Heart left ventricle (tissue), 16 donors: Measurements from ENCODE around the gene KRT35. TPM values are rescaled to one million over a fixed set of nuclear protein-coding genes. Genes with fewer than 3 reads are reported as not detected.
A peak's percentile ranks its signal among the peaks of the same experiment; 100 is the strongest.

Experiments used
- ATAC-seq, 4 donors: fragments of 200-7000 bp; cut with Tn5 transposase; one replicate each; pipeline ENCODE4 v1.9.1; 2020 to 2022; ENCODE audit warnings: moderate library complexity in 4 of 4, mild to moderate bottlenecking in 3 of 4, moderate number of reproducible peaks in 1 of 4
- DNase-seq, 5 donors: peaks; one replicate each; pipeline ENCODE4 v3.0.0-alpha.2; 2020
- H3K27ac ChIP-seq, 12 donors: fragments of 200-600 bp; sonication (generic) in 4 of 12; one replicate each; pipeline versions ENCODE4 v1.5.0 to v1.8.0; 2016 to 2022; ENCODE audit warnings: mild to moderate bottlenecking in 2 of 12
- H3K27me3 ChIP-seq, 9 donors: fragments of 200-600 bp; sonication (generic) in 2 of 9; one replicate each; pipeline versions ENCODE4 v1.5.1 to v1.8.0; 2016 to 2022; ENCODE audit warnings: mild to moderate bottlenecking in 3 of 9
- H3K36me3 ChIP-seq, 9 donors: fragments of 200-600 bp; sonication (generic) in 2 of 9; one replicate each; pipeline versions ENCODE4 v1.5.0 to v1.8.0; 2018 to 2022; ENCODE audit warnings: mild to moderate bottlenecking in 2 of 9
- H3K4me1 ChIP-seq, 12 donors: fragments of 200-600 bp; sonication (generic) in 4 of 12; one replicate each; pipeline versions ENCODE4 v1.5.0 to v1.8.0; 2016 to 2022; ENCODE audit warnings: mild to moderate bottlenecking in 3 of 12
- H3K4me3 ChIP-seq, 12 donors: fragments of 200-600 bp; sonication (generic) in 4 of 12; one replicate each; pipeline versions ENCODE4 v1.5.0 to v1.8.0; 2017 to 2022; ENCODE audit warnings: mild to moderate bottlenecking in 9 of 12, moderate library complexity in 4 of 12
- H3K9me3 ChIP-seq, 12 donors: fragments of 200-600 bp; sonication (generic) in 4 of 12; one replicate each; pipeline versions ENCODE4 v1.5.0 to v1.8.0; 2016 to 2022; ENCODE audit warnings: mild to moderate bottlenecking in 1 of 12
- CTCF ChIP-seq, 12 donors: fragments of 200-600 bp; sonication (generic) in 4 of 12; IDR thresholded peaks; one replicate each; pipeline versions ENCODE4 v1.5.0 to v1.8.0; 2018 to 2022; ENCODE audit warnings: antibody characterized with exemption in 12 of 12, mild to moderate bottlenecking in 5 of 12
- POLR2A ChIP-seq, 2 donors: fragments of 450-650 bp; IDR thresholded peaks; one replicate each; pipeline ENCODE4 v1.6.1; 2017; ENCODE audit warnings: antibody characterized with exemption in 2 of 2, mild to moderate bottlenecking in 2 of 2, moderate library complexity in 2 of 2
- WGBS, 4 donors: extraction: QIAGEN DNeasy Blood & Tissue Kit in 2 of 4; methylation state at CpG; one replicate each; pipeline versions ENCODE4 v1.1.5 to v1.1.7; 2013 to 2018; 5-methylcytosine and 5-hydroxymethylcytosine counted together
- intact Hi-C, 10 donors: fragments of 100-400 bp; cut with DNase I; formaldehyde crosslinking; loops; one replicate each; pipeline versions ENCODE4 v1.11.1 to v1.14.2; 2022
- polyA plus RNA-seq, 2 donors: library from polyadenylated mRNA; stranded (reverse); fragments of 200-250 nt; gene quantifications; one replicate each; pipeline ENCODE4 v1.2.3, GENCODE V29; 2013
- total RNA-seq, 9 donors: library from RNA; depleted of rRNA in 2 of 9; stranded (reverse); fragments of >200 nt in 2 of 9; fragmentation: NEBNext Ultra II Directional in 3 of 9; extraction: Animal tissue kit (Norgen Biotek cat#: 25700) in 3 of 9; gene quantifications; one replicate each; pipeline versions ENCODE4 v1.1.0 to v1.2.4, GENCODE V29; 2016 to 2023
- donor health status: ischemic (EF 13 %, LVEDD 7.1; RV severe dilation, severe dysfunction).
- donor health status: healthy with polysubstance abuse.
- donor health status: DM: no; HTN: yes; CAD: no.
- donor health status: DM: no; HTN: no; CAD: no.
- donor health status: ischemic (EF 25% LVEDD 6.9; RV normal size, moderate dysfunction).
- donor health status: ischemic (EF 25% LVEDD 5.7; RV mildly dilated, moderate dysfunction).
- donor health status: healthy.
- donor health status: DM: yes; HTN: yes; CAD: no.
- donor health status: ischemic (EF 35%, LVEDD 5.7; RV mildly dilated, moderate dysfunction).
- donor health status: nonischemic (EF 11% LVEDD 7.7; RV severe dilation, severe dysfunction).
- donor health status: DM: yes; HTN: yes; CAD: no.
- donor health status: PGD.
- donor health status: ischemic (EF 29% LVEDD 5.4; RV normal size, mild dysfunction).
- donor health status: nonischemic (EF 23%, LVEDD 6.1; RV moderate dilation, normal function).

The KRT35 gene
- total and polyA plus RNA-seq, 11 donors, result not detected

DNA sequence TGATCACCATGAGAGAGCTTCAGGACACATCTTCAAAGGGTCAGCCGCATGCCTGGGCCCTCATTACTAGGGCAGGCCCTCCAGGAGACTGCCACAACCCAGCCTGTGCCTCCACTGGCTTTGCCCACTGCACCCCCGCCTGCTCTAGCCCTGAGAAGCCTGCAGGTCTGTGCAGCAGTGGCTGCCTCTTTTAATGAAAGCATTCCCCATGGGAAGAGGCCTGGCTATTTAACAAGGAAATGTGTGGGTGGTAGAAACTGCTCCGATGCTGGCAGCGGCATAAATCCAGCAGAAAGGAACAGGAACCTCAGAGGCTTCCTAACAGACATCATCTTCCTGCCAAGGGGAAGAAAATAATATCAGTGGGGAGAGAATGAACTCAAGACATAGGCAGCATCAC is 13.4 kb downstream of the KRT35 start:
- DNase-seq (no peak), ATAC-seq (no peak)
- no peak for TF ChIP-seq CTCF (IDR thresholded peaks at IDR 0.05)
- no peak for TF ChIP-seq POLR2A (IDR thresholded peaks at IDR 0.05)
- peaks cover 0 to 8% (median 0%) of the 10 kb centered on the region in 9 donors for H3K27me3 ChIP-seq
- H3K4me3 ChIP-seq, result no peak overlapping the region
- peaks cover 0 to 11% (median 3%) of the 10 kb centered on the region in 12 donors for H3K4me1 ChIP-seq
- no peak overlapping the region for H3K27ac ChIP-seq
- H3K36me3 ChIP-seq, result no peaks in the 10 kb centered on the region
- peaks cover 0 to 31% (median 6%) of the 10 kb centered on the region in 12 donors for H3K9me3 ChIP-seq
- intact Hi-C loops, result loop anchor here in 1 of 10 donors (10.0 kb wide), 1 partner anchor 163 kb away; the partner anchor contains the start of genes KRTAP16-1 and KRTAP29-1
- 42 to 66% (median 56%) methylated on average over 4 of the region's 4 CpGs for WGBS, 4 donors

- no peak for DNase-seq
- no peak within 1 kb of the TSS for H3K4me3 ChIP-seq
- WGBS, 4 donors, result 89 to 100% (median 90%) methylated on average over 5 to 14 of the region's 14 CpGs
- TF ChIP-seq CTCF (IDR thresholded peaks at IDR 0.05), result no peak
- no peak for TF ChIP-seq POLR2A (IDR thresholded peaks at IDR 0.05)
- H3K4me1 ChIP-seq, result peaks cover 0 to 11% (median 3%) of the 10 kb centered on the region in 12 donors
- intact Hi-C loops, result loop anchor here in 1 of 10 donors (10.0 kb wide), 1 partner anchor 162 kb away; the partner anchor contains the start of genes KRTAP16-1 and KRTAP29-1
- no peaks in the 10 kb centered on the region for H3K36me3 ChIP-seq
- H3K9me3 ChIP-seq, result peaks cover 0 to 26% (median 4%) of the 10 kb centered on the region in 12 donors
- H3K27ac ChIP-seq, result no peak within 1 kb of the TSS
- H3K27me3 ChIP-seq, result peaks cover 0 to 8% (median 0%) of the 10 kb centered on the region in 9 donors
- ATAC-seq, result no peak
These were observed 14.0 kb downstream of the KRT35 start, which contains the start of gene KRT32 for GRCh38 chr17:41466988-41467387. Gene KRT32 (minus strand): TSS chr17:41467386. CDS start chr17:41467325, 61 bp downstream.

DNA sequence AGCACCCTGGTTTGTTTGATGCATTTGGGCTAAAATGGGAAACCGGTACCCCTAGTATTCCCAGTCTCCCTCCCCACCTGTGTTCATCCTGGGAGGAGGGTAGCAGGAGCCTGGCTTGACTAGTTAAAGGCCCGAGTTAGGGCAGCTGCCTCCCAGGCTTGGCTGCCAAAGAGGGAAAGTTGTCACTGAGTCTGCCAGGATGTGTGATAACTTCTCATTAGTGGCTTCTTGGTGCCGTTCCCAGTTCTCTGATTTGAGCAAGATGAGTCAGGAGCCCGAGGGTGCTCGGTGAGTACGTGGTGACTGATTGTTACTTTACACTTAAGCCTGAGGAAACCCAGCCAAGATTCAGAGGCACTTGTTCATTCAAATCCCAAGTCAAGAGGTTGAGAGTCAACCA is 16.3 kb downstream of the KRT35 start:
- 7 to 37% (median 24%) methylated on average over 6 of the region's 6 CpGs for WGBS, 4 donors
- TF ChIP-seq CTCF (IDR thresholded peaks at IDR 0.05) (no peak), POLR2A (IDR thresholded peaks at IDR 0.05) (no peak)
- peaks cover 0 to 8% (median 0%) of the 10 kb centered on the region in 9 donors for H3K27me3 ChIP-seq
- intact Hi-C loops, result loop anchor here in 2 of 10 donors (2.0 to 10.0 kb wide), 2 partner anchors 160 to 162 kb away; partner anchors contain the start of genes KRTAP29-1 (in 2 of the 2) and KRTAP16-1 (in 1 of the 2)
- peak in 4 of 5 donors; percentile 68 to 85 (median 78) for DNase-seq
- peak; percentile 96 to 98 (median 97) for ATAC-seq
- H3K9me3 ChIP-seq, result peaks cover 0 to 14% (median 0%) of the 10 kb centered on the region in 12 donors
- peaks cover 0 to 11% (median 3%) of the 10 kb centered on the region in 12 donors for H3K4me1 ChIP-seq
- no peak overlapping the region for H3K4me3 ChIP-seq
- no peaks in the 10 kb centered on the region for H3K36me3 ChIP-seq
- no peak overlapping the region for H3K27ac ChIP-seq

DNA sequence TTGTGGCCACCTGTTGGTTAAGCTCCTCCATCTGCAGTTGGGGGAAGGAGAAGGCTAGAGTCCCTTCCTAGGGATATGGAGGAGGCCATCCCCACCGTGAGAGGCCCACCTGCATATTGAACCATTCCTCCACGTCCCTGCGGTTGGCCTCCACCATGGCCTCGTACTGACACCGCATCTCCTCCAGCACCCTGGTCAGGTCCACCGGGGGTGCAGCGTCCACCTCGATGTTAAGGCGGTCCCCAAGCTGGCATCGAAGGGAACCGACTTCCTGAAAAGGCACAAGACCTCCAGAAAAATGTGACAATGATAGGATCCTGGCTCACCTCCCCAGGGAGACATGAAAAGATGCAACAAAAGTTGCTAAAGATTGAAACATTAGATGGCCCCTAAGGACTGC is 16.8 kb downstream of the KRT35 start:
- DNase-seq (no peak), ATAC-seq (no peak)
- intact Hi-C loops, result loop anchor here in 2 of 10 donors (2.0 to 10.0 kb wide), 2 partner anchors 159 to 161 kb away; partner anchors contain the start of genes KRTAP29-1 (in 2 of the 2) and KRTAP16-1 (in 1 of the 2)
- no peak overlapping the region for H3K4me3 ChIP-seq
- H3K9me3 ChIP-seq, result peaks cover 0 to 14% (median 0%) of the 10 kb centered on the region in 12 donors
- TF ChIP-seq CTCF (IDR thresholded peaks at IDR 0.05) (no peak), POLR2A (IDR thresholded peaks at IDR 0.05) (no peak)
- 82 to 92% (median 86%) methylated on average over 11 of the region's 11 CpGs for WGBS, 4 donors
- no peak overlapping the region for H3K27ac ChIP-seq
- peaks cover 0 to 8% (median 0%) of the 10 kb centered on the region in 9 donors for H3K27me3 ChIP-seq
- no peaks in the 10 kb centered on the region for H3K36me3 ChIP-seq
- peaks cover 0 to 11% (median 3%) of the 10 kb centered on the region in 12 donors for H3K4me1 ChIP-seq
